Body of pancreas (tissue), 4 donors: ENCODE data around the gene FAS. TPM values are rescaled to one million over a fixed set of nuclear protein-coding genes. Genes with fewer than 3 reads are reported as not detected.
A peak's percentile ranks its signal among the peaks of the same experiment; 100 is the strongest.

Experiments
- ATAC-seq: fragments of 150-250 bp; one replicate; pipeline ENCODE4 v1.9.1; 2016
- DNase-seq, 4 donors: peaks; one replicate each; pipeline ENCODE4 v3.0.0-alpha.2; 2019
- H3K27ac ChIP-seq, 4 donors: fragments of 200-600 bp; sonication (generic); 1 replicate in 3 of 4; 2 replicates in 1 of 4; pipeline versions ENCODE4 v1.5.1 to v1.6.1; 2016 to 2019; ENCODE audit warnings: mild to moderate bottlenecking in 1 of 4, mixed read lengths in 1 of 4, moderate library complexity in 1 of 4
- H3K27me3 ChIP-seq, 2 donors: fragments of 200-600 bp; sonication (generic); one replicate each; pipeline ENCODE4 v1.6.0; 2016; ENCODE audit warnings: mild to moderate bottlenecking in 1 of 2
- H3K36me3 ChIP-seq, 2 donors: fragments of 200-600 bp; sonication (generic); replicated peaks in 1 of 2; 2 replicates each; pipeline ENCODE4 v1.5.1; 2016; ENCODE audit warnings: low read depth in 2 of 2; ENCODE audit not compliant: insufficient read depth in 1 of 2
- H3K4me1 ChIP-seq: fragments of 200-600 bp; sonication (generic); one replicate; pipeline ENCODE4 v1.6.0; 2016
- H3K4me3 ChIP-seq, 2 donors: fragments of 200-600 bp; sonication (generic); 1 replicate in 1 of 2; 2 replicates in 1 of 2; pipeline ENCODE4 v1.5.1; 2016 to 2019
- H3K9me3 ChIP-seq, 3 donors: fragments of 200-600 bp; sonication (generic); 1 replicate in 2 of 3; 2 replicates in 1 of 3; pipeline ENCODE4 v1.5.1; 2016
- CTCF ChIP-seq, 7 experiments: fragments of 450-650 bp in 4 of 7; fragments of 200-600 bp in 3 of 7; sonication (generic) in 3 of 7; IDR thresholded peaks; one replicate each; pipeline ENCODE4 v1.5.1; 2016 to 2019; ENCODE audit warnings: antibody characterized with exemption in 7 of 7
- POLR2A ChIP-seq, 3 donors: fragments of 450-650 bp; IDR thresholded peaks; one replicate each; pipeline ENCODE4 v1.6.1; 2016; ENCODE audit warnings: antibody characterized with exemption in 3 of 3, mild to moderate bottlenecking in 2 of 3
- WGBS, 2 donors: methylation state at CpG; one replicate each; pipeline ENCODE4 v1.1.5; 2017; 5-methylcytosine and 5-hydroxymethylcytosine counted together
- intact Hi-C: fragments of 100-400 bp; cut with DNase I; formaldehyde crosslinking; loops from one replicate; pipeline ENCODE4 v1.15.1; 2023
- total RNA-seq, 2 donors: library from RNA; depleted of rRNA; stranded (reverse); fragments of >200 nt; gene quantifications; one replicate each; pipeline ENCODE4 v1.1.0, GENCODE V29; 2016

FAS gene
- total RNA-seq, 2 donors from 2014 or later = 13.7 to 22.1 TPM

GRCh38 chr10:89029785-89030437 lies 39.3 kb downstream of the FAS start:
- WGBS, 2 donors = 24% methylated on average over 8 of the region's 8 CpGs

GRCh38 chr10:89030791-89031190 lies 40.2 kb downstream of the FAS start:
- TF ChIP-seq CTCF (IDR thresholded peaks at IDR 0.05) = no peak
- no peak for TF ChIP-seq POLR2A (IDR thresholded peaks at IDR 0.05)

More at GRCh38 chr10:89029785-89030437, 39.3 kb downstream of the FAS start:
- intact Hi-C loops = loop anchor here (10.0 kb wide), 1 partner anchor 175 kb away; the partner anchor contains the start of gene CH25H
- H3K4me3 ChIP-seq = no peak overlapping the region
- H3K27me3 ChIP-seq = no peaks in the 10 kb centered on the region
- H3K9me3 ChIP-seq = no peaks in the 10 kb centered on the region
- TF ChIP-seq POLR2A (IDR thresholded peaks at IDR 0.05) (no peak), CTCF (IDR thresholded peaks at IDR 0.05) (peak; percentile 62 to 88 (median 84))
- peak; percentile 74 to 81 (median 76) for DNase-seq
- peak; percentile 71 for ATAC-seq
- no peaks in the 10 kb centered on the region for H3K36me3 ChIP-seq
- peaks cover 6% of the 10 kb centered on the region for H3K4me1 ChIP-seq
- no peak overlapping the region for H3K27ac ChIP-seq

GRCh38 chr10:89032141-89032891 lies 41.7 kb downstream of the FAS start:
- Histone ChIP-seq H3K4me1 (peaks cover 6% of the 10 kb centered on the region), H3K9me3 (no peaks in the 10 kb centered on the region), H3K4me3 (no peak overlapping the region), H3K36me3 (no peaks in the 10 kb centered on the region), H3K27me3 (no peaks in the 10 kb centered on the region), H3K27ac (no peak overlapping the region)
- WGBS, 2 donors = 22 to 42% methylated on average over 8 of the region's 8 CpGs
- intact Hi-C loops = no loop called here
- DNase-seq = peak in 1 of 4 donors; percentile 24
- no peak for ATAC-seq
- TF ChIP-seq POLR2A (IDR thresholded peaks at IDR 0.05) (no peak), CTCF (IDR thresholded peaks at IDR 0.05) (no peak)

More at GRCh38 chr10:89030791-89031190, 40.2 kb downstream of the FAS start:
- DNase-seq = no peak
- Histone ChIP-seq H3K36me3 (no peaks in the 10 kb centered on the region), H3K4me3 (no peak overlapping the region), H3K27ac (no peak overlapping the region), H3K9me3 (no peaks in the 10 kb centered on the region), H3K27me3 (no peaks in the 10 kb centered on the region), H3K4me1 (peaks cover 6% of the 10 kb centered on the region)
- intact Hi-C loops = no loop called here
- 48 to 58% methylated on average over 2 of the region's 2 CpGs for WGBS, 2 donors
- ATAC-seq = no peak

DNA sequence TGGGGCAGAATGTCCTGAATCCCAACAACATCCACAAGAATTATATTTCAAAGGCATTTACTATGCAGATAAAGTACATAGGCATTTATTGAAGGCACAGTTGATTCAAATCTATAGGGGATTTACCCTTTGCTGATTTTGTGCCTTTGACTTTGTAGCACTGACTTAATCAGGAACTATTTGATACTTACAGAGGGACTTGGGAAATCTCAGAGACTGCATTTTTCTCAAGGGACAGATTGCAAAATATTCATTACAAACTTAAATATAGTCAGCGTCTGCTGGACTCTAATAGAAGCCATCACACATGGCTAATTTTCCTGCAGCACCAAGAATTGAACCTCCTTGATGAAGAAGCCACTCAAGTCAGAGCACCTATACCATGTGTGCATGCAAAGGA lies 44.9 kb downstream of the FAS start:
- DNase-seq (no peak), ATAC-seq (no peak)
- WGBS, 2 donors = 36 to 50% methylated on average over 1 of the region's 1 CpG
- no peaks in the 10 kb centered on the region for H3K9me3 ChIP-seq
- no peaks in the 10 kb centered on the region for H3K27me3 ChIP-seq
- no peak overlapping the region for H3K4me3 ChIP-seq
- no peaks in the 10 kb centered on the region for H3K36me3 ChIP-seq
- no peak for TF ChIP-seq POLR2A (IDR thresholded peaks at IDR 0.05)
- H3K4me1 ChIP-seq = no peaks in the 10 kb centered on the region
- H3K27ac ChIP-seq = no peak overlapping the region
- intact Hi-C loops = no loop called here

GRCh38 chr10:89037096-89037495 lies 46.5 kb downstream of the FAS start:
- no peak for ATAC-seq
- intact Hi-C loops = no loop called here
- 57 to 71% methylated on average over 3 of the region's 3 CpGs for WGBS, 2 donors
- no peak overlapping the region for H3K4me3 ChIP-seq
- no peak for DNase-seq
- no peak overlapping the region for H3K27ac ChIP-seq
- H3K36me3 ChIP-seq = no peaks in the 10 kb centered on the region
- no peaks in the 10 kb centered on the region for H3K27me3 ChIP-seq
- TF ChIP-seq CTCF (IDR thresholded peaks at IDR 0.05) (no peak), POLR2A (IDR thresholded peaks at IDR 0.05) (no peak)
- H3K4me1 ChIP-seq = no peaks in the 10 kb centered on the region
- no peaks in the 10 kb centered on the region for H3K9me3 ChIP-seq
